HL-60/S4 treated with phorbol 12-myristate 13-acetate at 8.2 ng/mL for 4 days and 3 days (cell line): ENCODE results near the gene MED31.
"Not testable (repeated sequence)": the region's sequence is repeated elsewhere in the genome, so short reads cannot be mapped to it uniquely, and the experiment has no call there.

Experiments
- in situ Hi-C: fragments of 300-500 bp; cut with MboI; formaldehyde crosslinking; loops from 2 replicates; pipeline ENCODE4 v1.15.0; 2022; ENCODE audit warnings: low sequenced_read_pairs

MED31 gene

GRCh38 chr17:6636105-6636504 lies 15.3 kb downstream of the MED31 start:
- in situ Hi-C loops = no loop called here

- in situ Hi-C loops = no loop called here
Measured at GRCh38 chr17:6633263-6633662, 18.1 kb downstream of the MED31 start.

GRCh38 chr17:6632530-6632929 lies 18.9 kb downstream of the MED31 start:
- in situ Hi-C loops = no loop called here

- in situ Hi-C loops = no loop called here
Measured at GRCh38 chr17:6630390-6630789, 21.0 kb downstream of the MED31 start.

GRCh38 chr17:6627019-6627418 lies 24.4 kb downstream of the MED31 start:
- in situ Hi-C loops = no loop called here

GRCh38 chr17:6626616-6627015 lies 24.8 kb downstream of the MED31 start:
- in situ Hi-C loops = no loop called here

GRCh38 chr17:6623941-6624340 lies 27.5 kb downstream of the MED31 start:
- in situ Hi-C loops = no loop called here

GRCh38 chr17:6611231-6611630 lies 40.2 kb downstream of the MED31 start:
- in situ Hi-C loops = no loop called here

- in situ Hi-C loops = no loop called here
Measured at GRCh38 chr17:6610011-6610410, 41.4 kb downstream of the MED31 start.

GRCh38 chr17:6608321-6608720 lies 43.1 kb downstream of the MED31 start:
- in situ Hi-C loops = no loop called here

- in situ Hi-C loops = no loop called here
Measured at GRCh38 chr17:6605142-6605541, 46.3 kb downstream of the MED31 start.

- in situ Hi-C loops = no loop called here
Measured at GRCh38 chr17:6603744-6604325, 47.6 kb downstream of the MED31 start.

- in situ Hi-C loops = no loop called here
Measured at GRCh38 chr17:6602141-6602540, 49.3 kb downstream of the MED31 start.

- in situ Hi-C loops = no loop called here
Measured at GRCh38 chr17:6599364-6599763, 52.0 kb downstream of the MED31 start.

GRCh38 chr17:6597727-6598126 lies 53.7 kb downstream of the MED31 start:
- in situ Hi-C loops = no loop called here

GRCh38 chr17:6596941-6597340 lies 54.5 kb downstream of the MED31 start:
- in situ Hi-C loops = no loop called here

- in situ Hi-C loops = no loop called here
Measured at GRCh38 chr17:6596511-6596910, 54.9 kb downstream of the MED31 start.

- in situ Hi-C loops = no loop called here
Measured at GRCh38 chr17:6596081-6596480, 55.3 kb downstream of the MED31 start.

- in situ Hi-C loops = not testable (repeated sequence)
Measured at GRCh38 chr17:6593371-6593770, 58.0 kb downstream of the MED31 start.
